ENCODE measurements around the gene ANKRD37.

GRCh38 chr4:185379326-185380295 lies 17.0 kb upstream of the ANKRD37 start:
- TF ChIP-seq, protein P1, sequence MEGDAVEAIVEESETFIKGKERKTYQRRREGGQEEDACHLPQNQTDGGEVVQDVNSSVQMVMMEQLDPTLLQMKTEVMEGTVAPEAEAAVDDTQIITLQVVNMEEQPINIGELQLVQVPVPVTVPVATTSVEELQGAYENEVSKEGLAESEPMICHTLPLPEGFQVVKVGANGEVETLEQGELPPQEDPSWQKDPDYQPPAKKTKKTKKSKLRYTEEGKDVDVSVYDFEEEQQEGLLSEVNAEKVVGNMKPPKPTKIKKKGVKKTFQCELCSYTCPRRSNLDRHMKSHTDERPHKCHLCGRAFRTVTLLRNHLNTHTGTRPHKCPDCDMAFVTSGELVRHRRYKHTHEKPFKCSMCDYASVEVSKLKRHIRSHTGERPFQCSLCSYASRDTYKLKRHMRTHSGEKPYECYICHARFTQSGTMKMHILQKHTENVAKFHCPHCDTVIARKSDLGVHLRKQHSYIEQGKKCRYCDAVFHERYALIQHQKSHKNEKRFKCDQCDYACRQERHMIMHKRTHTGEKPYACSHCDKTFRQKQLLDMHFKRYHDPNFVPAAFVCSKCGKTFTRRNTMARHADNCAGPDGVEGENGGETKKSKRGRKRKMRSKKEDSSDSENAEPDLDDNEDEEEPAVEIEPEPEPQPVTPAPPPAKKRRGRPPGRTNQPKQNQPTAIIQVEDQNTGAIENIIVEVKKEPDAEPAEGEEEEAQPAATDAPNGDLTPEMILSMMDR (IDR thresholded peaks at IDR 0.05), result no peak
- peak in 2 of 3 donors; percentile 24 to 51 for TF ChIP-seq POLR2A (IDR thresholded peaks at IDR 0.05)

All from body of pancreas (tissue), 4 donors.